ENCODE measurements around the gene SRSF12.

Gene SRSF12

GRCh38 chr6:89057759-89058158, 60.1 kb downstream of the SRSF12 start:
- Histone ChIP-seq H3K27ac (ENCODE audit: low read depth, low read length) (no peak overlapping the region), H3K4me2 (ENCODE audit: low read depth, low read length, poor library complexity, severe bottlenecking) (no peak overlapping the region), H3K4me3 (ENCODE audit: insufficient read depth, low read length, poor library complexity, severe bottlenecking) (no peak overlapping the region), H3K9me2 (replicated peaks; ENCODE audit: insufficient read depth, low read length) (no peaks in the 10 kb centered on the region), H4K20me1 (ENCODE audit: low read depth, low read length) (no peaks in the 10 kb centered on the region), H3F3A (ENCODE audit: insufficient read depth) (no peaks in the 10 kb centered on the region), H2AFZ (ENCODE audit: low read depth, low read length, severe bottlenecking) (no peak overlapping the region), H3K27me3 (ENCODE audit: low read length) (no peaks in the 10 kb centered on the region), H3K79me2 (ENCODE audit: insufficient read depth, low read length) (no peaks in the 10 kb centered on the region), H3K36me3 (ENCODE audit: low read length) (no peaks in the 10 kb centered on the region), H3K9me3 (ENCODE audit: insufficient read depth, low read length) (no peaks in the 10 kb centered on the region), H3K9ac (ENCODE audit: low read length) (no peak overlapping the region)
- TF ChIP-seq EZH2phosphoT487 (conservative IDR thresholded peaks at IDR 0.05; ENCODE audit: low read length) = no peak
- TF ChIP-seq CTCF (IDR thresholded peaks at IDR 0.05; ENCODE audit: insufficient read depth, low read length, poor library complexity, severe bottlenecking) = no peak

- Histone ChIP-seq H3K9me2 (replicated peaks; ENCODE audit: insufficient read depth, low read length) (no peaks in the 10 kb centered on the region), H3F3A (ENCODE audit: insufficient read depth) (no peaks in the 10 kb centered on the region), H3K79me2 (ENCODE audit: insufficient read depth, low read length) (no peaks in the 10 kb centered on the region), H3K36me3 (ENCODE audit: low read length) (no peaks in the 10 kb centered on the region), H3K4me3 (ENCODE audit: insufficient read depth, low read length, poor library complexity, severe bottlenecking) (no peak overlapping the region), H3K9ac (ENCODE audit: low read length) (no peak overlapping the region), H3K4me2 (ENCODE audit: low read depth, low read length, poor library complexity, severe bottlenecking) (no peak overlapping the region), H3K27ac (ENCODE audit: low read depth, low read length) (no peak overlapping the region), H2AFZ (ENCODE audit: low read depth, low read length, severe bottlenecking) (no peak overlapping the region), H3K27me3 (ENCODE audit: low read length) (no peaks in the 10 kb centered on the region), H4K20me1 (ENCODE audit: low read depth, low read length) (no peaks in the 10 kb centered on the region), H3K9me3 (ENCODE audit: insufficient read depth, low read length) (no peaks in the 10 kb centered on the region)
- no peak for TF ChIP-seq EZH2phosphoT487 (conservative IDR thresholded peaks at IDR 0.05; ENCODE audit: low read length)
- no peak for TF ChIP-seq CTCF (IDR thresholded peaks at IDR 0.05; ENCODE audit: insufficient read depth, low read length, poor library complexity, severe bottlenecking)
These were observed 63.7 kb downstream of the SRSF12 start for GRCh38 chr6:89054208-89054607.

- no peak overlapping the region for H3K9ac ChIP-seq (ENCODE audit: low read length)
- H4K20me1 ChIP-seq (ENCODE audit: low read depth, low read length) = no peaks in the 10 kb centered on the region
- no peaks in the 10 kb centered on the region for H3K79me2 ChIP-seq (ENCODE audit: insufficient read depth, low read length)
- H3K36me3 ChIP-seq (ENCODE audit: low read length) = no peaks in the 10 kb centered on the region
- no peaks in the 10 kb centered on the region for H3K9me3 ChIP-seq (ENCODE audit: insufficient read depth, low read length)
- H3K9me2 ChIP-seq (replicated peaks; ENCODE audit: insufficient read depth, low read length) = no peaks in the 10 kb centered on the region
- no peak overlapping the region for H3K4me3 ChIP-seq (ENCODE audit: insufficient read depth, low read length, poor library complexity, severe bottlenecking)
- H3K27ac ChIP-seq (ENCODE audit: low read depth, low read length) = no peak overlapping the region
- TF ChIP-seq CTCF (IDR thresholded peaks at IDR 0.05; ENCODE audit: insufficient read depth, low read length, poor library complexity, severe bottlenecking) = no peak
- no peak for TF ChIP-seq EZH2phosphoT487 (conservative IDR thresholded peaks at IDR 0.05; ENCODE audit: low read length)
- H3K4me2 ChIP-seq (ENCODE audit: low read depth, low read length, poor library complexity, severe bottlenecking) = no peak overlapping the region
- no peaks in the 10 kb centered on the region for H3K27me3 ChIP-seq (ENCODE audit: low read length)
- H2AFZ ChIP-seq (ENCODE audit: low read depth, low read length, severe bottlenecking) = no peak overlapping the region
- H3F3A ChIP-seq (ENCODE audit: insufficient read depth) = no peaks in the 10 kb centered on the region
These were observed 66.2 kb downstream of the SRSF12 start for GRCh38 chr6:89051676-89052075.

All from SU-DHL-6 (cell line).